NCI-H69 (cell line): ENCODE data around the gene RAB3D.
"Not testable (repeated sequence)": the region's sequence is repeated elsewhere in the genome, so short reads cannot be mapped to it uniquely, and the experiment has no call there.

ENCODE experiments used
- DNase-seq: peaks from one replicate; lab custom pipeline; 2025; lab: John Stamatoyannopoulos, UW

The RAB3D gene

DNA sequence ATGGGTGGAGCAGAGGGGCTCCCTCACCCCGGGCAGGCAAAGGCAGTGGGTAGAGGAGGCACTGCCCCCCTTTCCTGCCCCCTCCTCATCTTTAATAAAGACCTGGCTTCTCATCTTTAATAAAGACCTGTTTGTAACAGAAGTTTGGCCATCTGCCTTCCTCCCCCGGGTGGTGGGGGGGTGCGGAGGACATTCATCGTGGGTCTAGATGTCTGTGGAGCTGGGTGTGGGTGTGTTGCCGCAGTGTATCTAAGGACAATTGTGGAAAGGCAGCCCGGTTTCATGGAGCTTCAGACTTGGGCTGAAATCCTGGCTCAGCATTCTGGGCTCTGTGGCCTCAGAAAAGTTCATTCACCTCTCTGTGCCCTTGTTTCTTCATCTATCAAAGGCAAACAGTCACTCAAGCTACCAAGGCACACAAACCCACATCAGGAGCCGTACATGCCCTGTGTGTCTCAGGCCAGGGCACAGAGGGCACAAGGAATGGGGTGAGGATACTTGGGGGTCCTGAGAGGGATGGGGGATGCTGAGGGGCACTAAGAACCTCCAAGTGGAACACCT, 26.2 kb upstream of the RAB3D start:
- no peak for DNase-seq

DNA sequence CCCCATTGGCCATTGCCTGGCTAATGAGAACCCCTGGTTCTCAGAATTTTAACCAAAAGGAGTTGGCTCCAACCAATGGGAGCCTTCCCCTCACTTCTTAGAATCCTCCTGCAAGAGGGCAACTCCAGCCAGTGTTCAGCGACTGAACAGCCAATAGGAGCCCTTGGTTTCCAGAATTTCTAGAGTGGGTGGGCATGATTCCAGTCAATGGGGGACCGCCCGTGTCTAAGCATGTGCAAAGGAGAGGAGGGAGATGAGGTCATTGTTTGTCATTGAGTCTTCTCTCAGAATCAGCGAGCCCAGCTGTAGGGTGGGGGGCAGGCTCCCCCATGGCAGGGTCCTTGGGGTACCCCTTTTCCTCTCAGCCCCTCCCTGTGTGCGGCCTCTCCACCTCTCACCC, 25.5 kb upstream of the RAB3D start:
- no peak for DNase-seq

DNA sequence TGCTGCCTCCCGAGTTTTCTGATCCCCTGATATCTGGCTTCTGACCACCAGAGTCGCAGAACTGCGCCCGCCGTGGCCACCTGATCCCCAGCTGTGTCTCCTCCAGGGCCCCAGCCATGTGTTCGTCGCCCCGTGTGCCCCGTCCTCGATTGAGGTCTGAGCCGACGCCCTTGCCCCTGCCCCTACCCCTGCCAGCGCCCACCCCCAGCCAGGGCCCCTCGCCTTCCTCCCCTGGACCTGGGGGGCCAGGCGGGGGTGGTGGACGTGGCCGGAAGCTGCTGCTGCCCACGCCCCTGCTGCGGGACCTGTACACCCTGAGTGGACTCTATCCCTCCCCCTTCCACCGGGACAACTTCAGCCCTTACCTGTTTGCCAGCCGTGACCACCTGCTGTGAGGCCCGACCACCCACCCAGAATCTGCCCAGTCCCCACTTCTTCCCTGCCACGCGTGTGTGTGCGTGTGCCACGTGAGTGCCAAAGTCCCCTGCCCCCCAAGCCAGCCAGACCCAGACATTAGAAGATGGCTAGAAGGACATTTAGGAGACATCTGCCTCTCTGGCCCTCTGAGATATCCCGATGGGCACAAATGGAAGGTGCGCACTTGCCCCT, 24.9 kb upstream of the RAB3D start:
- no peak for DNase-seq

DNA sequence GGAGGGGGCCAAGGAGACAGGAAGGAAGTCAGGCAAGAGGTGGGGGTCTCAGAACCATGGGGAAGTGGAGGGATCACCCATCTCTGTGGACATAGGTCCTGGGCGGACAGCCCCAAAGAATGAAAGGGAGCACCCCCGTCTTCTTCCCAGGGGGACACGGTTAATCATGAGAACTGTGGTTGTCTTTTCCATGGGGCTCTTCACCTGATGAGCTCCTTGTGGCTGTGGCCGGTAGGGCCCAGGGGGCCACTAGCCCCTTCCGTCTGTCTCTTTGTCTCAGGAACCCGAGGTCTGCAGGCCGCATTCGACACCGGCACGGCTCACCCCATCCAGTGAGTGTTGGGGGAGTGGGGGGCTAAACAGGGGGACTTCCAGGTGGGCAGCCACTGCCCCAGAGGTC, 24.4 kb upstream of the RAB3D start:
- no peak for DNase-seq

DNA sequence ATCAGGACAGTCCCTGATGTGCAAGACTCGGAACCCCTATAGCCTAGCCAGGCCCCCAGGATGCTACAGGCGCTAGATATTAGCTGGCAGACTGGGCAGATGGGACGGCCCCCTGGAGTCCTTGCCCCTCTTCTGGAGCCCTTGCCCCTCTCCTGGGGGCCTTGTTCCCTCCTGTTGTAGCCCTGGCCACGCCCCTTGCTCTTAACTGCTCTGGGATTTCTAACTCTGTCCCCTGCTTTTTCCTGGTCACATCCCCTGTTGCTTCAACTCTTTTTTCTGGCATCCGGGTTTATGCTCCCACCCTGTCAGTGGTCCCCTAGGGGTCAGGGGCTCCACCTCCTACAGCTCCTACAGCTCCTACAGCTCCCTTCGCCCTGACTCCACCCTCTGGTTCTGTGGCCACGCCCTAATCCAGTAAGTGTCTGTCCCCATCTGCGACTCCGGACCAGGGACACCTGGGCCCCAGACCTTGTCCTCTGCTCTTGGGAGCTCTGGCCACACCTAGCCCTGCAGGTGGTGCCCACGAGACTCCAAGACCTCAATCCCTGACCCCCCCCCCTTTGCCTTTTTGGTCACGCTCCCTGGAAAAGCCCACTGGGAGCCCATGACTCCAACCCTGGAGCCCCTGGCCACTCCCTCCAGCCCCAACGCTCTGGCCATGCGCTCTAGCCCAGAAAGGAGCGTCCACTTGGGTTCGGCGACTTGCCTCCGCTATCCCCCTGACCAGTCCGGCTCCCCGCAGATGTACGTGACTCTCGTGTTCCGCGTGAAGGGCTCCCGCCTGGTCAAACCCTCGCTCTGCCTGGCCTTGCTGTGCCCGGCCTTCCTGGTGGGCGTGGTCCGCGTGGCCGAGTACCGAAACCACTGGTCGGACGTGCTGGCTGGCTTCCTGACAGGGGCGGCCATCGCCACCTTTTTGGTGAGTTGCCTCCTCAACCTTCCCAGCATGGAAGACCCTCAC, 22.6 kb upstream of the RAB3D start:
- DNase-seq = no peak

DNA sequence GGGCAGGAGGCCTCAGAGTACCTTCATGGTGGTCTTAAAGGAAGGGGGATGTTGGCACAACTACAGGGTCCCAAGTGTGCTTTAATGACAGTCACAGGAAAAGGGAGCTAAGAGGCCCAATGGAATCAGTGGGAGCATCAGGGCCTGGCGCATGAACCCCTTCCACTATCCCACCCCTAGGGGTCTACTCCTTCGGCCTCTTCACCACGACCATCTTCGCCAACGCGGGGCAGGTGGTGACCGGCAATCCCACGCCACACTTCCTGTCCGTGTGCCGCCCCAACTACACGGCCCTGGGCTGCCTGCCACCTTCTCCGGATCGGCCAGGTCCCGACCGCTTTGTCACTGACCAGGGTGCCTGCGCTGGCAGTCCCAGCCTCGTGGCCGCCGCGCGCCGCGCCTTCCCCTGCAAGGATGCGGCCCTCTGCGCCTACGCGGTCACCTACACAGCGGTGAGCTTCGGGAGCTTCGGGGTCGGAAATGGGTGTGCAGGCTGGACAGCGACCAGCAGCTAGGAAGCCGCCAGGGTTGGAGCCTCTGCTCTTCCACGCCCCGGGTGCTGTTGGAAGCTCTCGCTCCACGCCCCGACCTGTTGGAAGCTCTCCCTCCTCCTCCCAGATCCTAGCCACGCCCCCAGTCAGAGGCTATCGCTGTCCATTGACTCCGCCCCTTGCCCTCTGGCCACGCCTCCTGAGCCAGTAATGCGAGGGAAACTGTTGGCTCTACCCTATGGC, 21.7 kb upstream of the RAB3D start:
- peak; percentile 72 for DNase-seq

DNA sequence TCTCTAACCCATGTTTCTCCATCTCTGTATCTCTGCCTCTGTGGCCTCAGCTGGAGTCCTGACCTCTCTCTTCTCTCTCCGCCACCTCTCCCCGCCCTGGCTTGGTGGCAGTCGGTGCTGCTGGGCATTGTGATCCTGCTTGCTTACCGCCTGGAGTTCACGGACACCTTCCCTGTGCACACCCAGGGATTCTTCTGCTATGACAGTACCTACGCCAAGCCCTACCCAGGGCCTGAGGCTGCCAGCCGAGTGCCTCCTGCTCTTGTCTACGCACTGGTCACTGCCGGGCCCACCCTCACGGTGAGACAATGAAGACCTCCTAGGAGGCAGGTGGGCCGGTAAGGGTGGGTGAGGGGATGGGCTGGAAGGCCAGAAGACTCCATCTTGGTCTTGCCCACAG, 20.0 kb upstream of the RAB3D start:
- no peak for DNase-seq

DNA sequence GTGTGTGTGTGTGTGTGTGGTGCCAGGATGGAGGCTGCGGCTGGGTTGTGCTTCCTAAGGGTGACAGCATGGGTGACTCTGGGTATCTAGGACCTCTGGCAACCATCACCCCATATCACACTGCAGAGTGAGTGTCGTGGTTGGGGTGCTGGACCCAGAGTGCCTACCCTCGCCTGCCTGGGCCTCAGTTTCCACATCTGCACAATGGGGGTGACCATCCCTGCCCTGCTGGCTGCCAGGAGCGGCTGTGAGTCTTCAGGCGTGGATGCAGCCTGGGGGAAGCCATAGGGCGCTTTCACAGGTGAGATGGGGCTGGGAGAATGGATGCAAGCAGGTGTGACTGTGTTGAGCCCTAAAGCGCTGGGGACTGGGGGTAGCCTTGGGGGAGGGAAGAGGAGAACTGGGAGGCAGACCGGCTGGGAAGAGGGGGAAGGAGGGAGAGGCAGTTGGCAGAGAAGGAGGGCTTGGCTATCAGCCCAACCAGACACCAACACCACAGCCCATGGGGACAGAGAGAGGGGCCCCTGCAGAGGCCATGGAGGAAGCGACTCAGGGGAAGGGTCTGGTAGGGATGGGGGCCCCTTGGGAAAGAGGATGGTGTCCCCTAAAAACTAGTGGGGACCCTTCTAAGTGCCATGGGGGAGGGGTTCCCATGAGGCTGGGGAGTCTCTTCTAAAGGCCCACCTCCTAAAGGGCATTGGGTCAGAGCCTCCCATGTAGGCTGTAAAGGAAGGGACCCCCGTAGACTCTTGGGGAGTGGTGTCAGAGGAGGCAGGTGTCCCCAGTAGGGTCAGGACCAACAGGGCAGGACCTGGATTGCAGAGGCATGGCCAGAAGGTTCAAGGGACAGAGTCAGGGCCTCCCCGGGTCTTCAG, 17.5 kb upstream of the RAB3D start:
- peak; percentile 23 for DNase-seq

DNA sequence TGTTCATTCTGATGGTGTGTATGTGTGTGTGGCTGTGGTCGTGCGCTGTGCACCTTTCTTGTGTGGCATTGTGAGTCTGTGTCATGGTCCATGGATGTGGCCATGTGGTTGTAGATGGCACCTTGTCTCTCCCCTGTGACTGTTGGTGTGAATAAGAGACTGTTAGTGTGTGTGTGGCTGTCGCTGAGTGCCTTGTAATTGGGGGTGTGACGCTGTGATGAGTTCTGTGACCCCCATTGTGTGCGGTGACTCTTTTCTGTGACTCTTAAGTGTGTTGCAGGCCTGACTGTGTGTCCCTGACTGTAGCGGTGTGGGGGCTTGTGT, 16.6 kb upstream of the RAB3D start:
- DNase-seq = no peak

DNA sequence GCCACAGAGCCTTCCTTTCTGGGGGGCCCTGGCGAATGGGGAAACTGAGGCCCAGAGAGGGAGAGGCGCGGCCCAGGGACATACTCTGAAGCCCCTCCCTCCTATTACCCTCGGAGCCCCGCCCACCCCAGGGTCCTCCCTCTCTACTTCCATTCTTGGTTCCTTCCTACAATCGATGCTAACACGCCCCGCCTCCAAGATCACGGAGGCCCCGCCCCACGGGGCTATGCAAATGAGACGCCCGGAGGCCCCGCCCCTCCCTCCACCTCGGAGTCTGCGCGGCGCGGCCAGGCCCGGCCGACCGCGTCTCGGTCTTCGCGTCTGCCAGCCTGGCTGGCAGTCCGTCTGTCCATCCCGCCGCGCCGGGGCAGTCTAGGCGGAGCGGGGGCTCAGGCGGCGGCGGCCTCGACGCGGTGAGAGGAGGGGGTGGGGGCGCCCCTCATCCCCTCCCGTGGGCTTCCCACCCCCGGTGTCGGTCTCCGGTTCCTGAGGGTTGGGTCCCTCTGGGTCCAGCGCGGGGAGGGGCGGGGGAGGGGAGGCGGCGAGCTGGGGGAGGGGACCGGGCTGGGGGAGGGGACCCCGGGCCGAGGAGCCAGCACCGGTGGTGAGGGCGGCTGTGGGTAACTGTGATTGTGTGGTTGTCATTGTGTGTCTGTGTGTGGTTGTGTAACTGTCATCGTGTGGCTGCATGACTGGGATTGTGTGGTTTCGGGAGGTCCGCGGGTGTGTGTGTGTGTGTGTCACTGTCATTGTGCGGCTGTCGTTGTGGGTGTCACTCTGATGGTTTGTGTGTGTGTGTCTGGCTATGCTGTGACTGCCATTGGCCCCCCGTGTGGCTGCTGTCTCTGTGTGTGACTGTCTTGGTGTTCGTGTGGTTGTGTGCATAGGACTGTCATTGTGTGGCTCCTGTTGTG, 16.0 kb upstream of the RAB3D start, which contains the start of gene PLPPR2:
PLPPR2 (plus strand) TSS at position 273 of the 914 bp plus-strand sequence. CDS start 2,242 bp downstream, outside the sequence.
- DNase-seq = peak; percentile 96

DNA sequence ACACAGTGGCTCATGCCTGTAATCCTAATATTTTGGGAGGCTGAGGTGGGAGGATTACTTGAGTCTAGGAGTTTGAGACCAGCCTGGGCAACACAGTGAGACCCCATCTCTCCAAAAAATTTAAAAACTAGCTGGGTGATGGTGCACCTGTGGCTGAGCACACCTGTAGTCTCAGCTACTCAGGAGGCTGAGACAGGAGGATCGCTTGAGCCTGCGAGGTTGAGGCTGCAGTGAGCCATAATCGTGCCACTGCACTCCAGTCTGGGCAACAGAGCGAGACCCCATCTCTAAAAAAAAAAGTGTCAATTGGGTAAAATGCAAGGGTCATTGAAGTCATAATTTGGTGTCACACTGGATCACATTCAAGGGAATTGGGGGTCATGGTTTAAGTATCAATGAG, 14.6 kb upstream of the RAB3D start:
- DNase-seq = not testable (repeated sequence)

DNA sequence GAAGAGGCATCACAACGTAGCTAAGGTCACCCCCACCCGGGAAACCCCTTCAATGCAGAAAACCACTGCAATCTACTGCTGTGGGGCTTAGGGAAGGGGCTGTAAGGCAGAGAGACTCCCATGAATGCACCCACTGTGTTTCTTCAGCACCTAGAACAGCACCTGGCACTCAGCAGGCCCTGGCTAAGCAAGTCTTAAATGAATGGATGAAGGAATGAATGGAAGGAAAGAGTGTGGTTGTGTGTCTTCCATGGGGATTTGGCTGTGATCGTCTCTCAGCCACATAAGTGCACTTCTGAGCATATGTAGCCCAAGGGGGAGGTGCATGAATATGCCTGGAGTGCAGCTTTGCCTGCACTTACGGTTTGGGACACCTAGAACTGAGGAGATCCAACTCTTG, 9.7 kb upstream of the RAB3D start:
- no peak for DNase-seq

DNA sequence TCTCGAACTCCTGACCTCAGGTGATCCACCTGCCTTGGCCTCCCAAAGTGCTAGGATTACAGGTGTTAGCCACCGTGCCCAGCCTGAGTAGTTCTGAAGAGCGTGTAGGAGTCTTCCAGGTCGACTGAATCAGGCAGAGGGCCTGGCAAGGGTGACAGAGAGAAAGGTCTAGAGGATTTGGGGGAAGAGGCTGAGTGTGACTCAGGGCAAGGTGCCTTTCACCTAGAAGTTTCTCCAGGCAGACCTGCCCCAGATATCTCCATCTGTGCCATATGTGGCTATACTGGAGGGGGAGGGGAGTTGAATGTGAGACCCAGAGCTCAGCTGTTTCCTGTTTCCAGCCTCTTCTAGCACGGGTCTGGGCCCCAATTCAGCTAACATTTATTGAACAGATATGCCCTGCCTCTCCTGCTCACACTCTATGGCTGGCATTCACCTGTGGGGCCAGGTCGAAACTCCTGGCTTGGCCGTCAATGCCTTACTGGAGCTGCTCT, 8.1 kb upstream of the RAB3D start:
- peak; percentile 32 for DNase-seq

DNA sequence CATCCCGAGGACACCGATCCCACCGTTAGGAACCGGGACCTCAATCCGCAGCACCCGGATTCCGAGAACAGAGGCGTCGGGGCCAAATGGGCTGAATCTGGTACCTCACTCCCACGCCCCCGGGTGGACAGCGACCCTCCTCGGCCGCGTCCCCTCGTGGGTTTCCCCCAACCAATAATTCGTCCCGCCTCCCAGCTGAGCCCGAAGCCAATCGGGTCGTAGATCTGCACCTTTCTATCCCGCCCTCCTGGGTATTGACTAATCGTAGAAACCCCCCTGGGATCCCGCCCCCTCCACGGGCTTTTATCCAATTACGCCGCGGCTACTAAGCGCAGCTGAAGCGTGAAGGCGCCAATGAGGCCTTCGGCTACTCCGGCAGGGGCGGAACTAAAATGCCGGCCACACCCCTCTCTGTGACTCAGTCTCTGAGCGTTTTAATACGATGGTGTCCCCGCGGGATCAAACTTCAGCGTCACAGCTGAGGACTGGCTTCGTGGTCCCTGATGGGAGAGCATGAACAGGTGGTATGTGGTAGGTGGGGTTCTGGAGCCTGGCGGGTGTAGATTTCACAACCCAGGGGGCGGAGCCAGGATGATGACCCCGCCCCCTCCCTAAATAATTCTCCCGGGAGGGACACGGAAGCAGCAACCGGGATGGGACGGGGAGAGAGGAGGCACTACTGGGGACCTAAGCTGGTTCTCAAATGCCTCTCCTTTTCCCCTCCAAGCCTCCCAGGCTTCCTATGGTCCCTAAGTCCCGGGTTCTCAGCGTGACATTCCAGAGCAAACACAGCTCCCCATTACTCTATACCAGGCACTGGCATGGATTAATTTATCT, 6.9 kb upstream of the RAB3D start, which contains the start of the genes CCDC159 and TMEM205:
CCDC159 (plus strand) TSS at position 416 of the 837 bp plus-strand sequence; CDS start at position 504, 88 bp downstream.
TMEM205 (minus strand) TSS at position 165 of the 837 bp plus-strand sequence. CDS start 649 bp downstream, outside the sequence.
- peak; percentile 100 for DNase-seq

DNA sequence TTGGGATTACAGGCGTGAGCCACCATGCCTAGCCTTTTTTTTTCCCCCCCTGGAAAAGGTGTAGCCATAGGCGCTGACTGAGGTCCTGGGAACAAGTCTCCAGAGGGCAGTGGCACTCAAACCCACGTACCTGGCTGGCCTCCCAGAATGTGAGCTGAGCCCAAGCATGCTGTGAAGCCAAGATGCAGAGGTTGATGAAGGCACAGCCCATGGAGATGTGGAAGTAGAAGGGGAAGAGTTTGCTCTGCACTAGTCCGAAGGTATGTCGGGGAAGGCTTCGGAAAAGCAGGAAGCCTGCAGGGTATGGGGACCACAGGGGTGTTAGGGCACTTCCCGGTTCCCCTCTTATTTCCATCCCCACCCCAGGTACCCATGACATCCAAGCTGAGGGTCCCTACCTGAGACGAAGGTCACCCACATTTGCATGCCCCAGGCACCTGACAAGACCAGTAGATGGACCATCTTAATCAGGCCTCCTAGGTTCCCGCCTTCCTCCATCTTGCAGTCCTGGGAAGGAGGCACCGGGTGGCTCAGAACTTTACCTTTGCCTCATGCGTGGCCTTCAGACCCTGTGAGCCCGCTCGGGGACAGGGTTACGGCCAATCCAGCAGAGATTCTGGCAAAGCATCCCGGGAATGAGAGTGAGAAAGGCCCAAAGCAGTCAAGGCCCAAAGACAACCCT, 5.8 kb upstream of the RAB3D start:
- peak; percentile 53 for DNase-seq

DNA sequence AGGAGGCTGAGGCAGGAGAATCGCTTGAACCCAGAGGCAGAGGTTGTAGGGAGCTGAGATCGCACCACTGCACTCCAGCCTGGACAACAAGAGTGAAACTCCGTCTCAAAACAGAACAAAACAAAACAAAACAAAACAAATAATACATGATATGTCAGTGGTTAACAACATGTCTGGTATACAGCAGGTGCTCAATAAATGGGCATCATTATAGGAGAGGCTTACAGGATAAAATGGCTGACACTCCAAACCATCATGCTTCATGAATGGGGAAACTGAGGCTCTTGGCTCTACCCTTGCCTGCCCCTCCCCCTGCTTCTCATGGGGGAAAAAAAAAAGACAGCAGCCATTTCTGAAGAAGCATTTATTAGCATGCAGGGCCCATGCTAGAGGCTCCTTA, 3.0 kb upstream of the RAB3D start:
- DNase-seq = no peak

DNA sequence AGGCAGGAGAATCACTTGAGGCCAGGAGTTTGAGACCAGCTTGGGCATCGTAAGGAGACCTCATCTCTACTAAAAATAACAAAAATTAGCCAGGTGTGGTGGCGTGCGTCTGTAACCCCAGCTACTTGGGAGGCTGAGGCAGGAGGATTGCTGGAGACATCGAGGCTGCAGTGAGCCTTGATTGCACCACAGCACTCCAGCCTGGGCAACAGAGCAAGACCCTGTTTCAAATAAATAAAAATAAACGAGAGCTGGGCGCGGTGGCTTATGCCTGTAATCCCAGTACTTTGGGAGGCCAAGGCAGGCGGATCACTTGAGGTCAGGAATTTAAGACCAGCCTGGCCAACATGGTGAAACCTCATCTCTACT, 626 bp upstream of the RAB3D start:
- not testable (repeated sequence) for DNase-seq

DNA sequence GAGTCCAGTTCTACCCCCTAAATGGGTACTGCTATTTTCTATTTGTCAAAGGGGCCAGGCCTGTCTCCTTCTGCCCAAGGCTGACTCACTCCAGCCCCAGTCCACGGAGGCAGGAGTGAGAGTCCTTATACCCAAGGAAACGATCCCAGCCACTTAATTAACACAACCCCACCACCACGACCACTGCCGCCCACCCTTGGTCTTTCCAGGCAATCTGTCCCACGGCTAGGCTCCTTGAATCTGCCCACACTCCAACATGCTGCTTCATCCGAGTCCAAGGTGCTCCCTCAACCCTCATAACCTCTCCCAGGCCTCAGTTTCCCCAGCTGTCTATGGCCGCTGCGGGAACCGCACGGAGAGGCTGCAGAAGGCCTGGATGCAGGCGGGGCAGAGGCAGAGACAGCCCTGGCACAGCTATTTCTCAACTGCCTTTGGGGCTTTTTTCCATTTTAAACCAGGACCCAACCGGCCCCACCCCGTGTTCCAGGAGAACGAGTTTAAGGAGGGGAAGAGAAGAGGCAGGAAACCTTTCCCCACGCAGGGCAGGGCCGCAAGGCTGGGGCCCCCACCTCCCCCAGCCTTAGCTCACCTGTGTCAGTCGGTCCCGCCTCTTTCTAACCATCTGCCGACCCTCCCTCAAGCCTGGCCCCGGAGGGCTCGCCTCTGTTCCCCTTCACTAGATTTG, 746 bp downstream of the RAB3D start:
- no peak for DNase-seq
